Esophagus muscularis mucosa (tissue), 4 donors: ENCODE data around the gene SETD5.

Source experiments
- EP300 ChIP-seq: sonication (generic); formaldehyde crosslinking; IDR thresholded peaks from one replicate; pipeline ENCODE4 v1.6.1; 2017; ENCODE audit warnings: antibody characterized with exemption
- POLR2A ChIP-seq: fragments of 450-650 bp; IDR thresholded peaks from one replicate; pipeline ENCODE4 v1.6.1; 2017; ENCODE audit warnings: antibody characterized with exemption, moderate library complexity, mild to moderate bottlenecking, low read depth
- POLR2AphosphoS5 ChIP-seq, 2 donors: sonication (generic); formaldehyde crosslinking; IDR thresholded peaks; one replicate each; pipeline ENCODE4 v1.6.1; 2017; ENCODE audit warnings: antibody characterized with exemption in 2 of 2
- TF ChIP-seq, protein P1 (sequence below), 3 experiments: fragments of 200-600 bp in 2 of 3; fragments of 450-650 bp in 1 of 3; sonication (generic) in 2 of 3; IDR thresholded peaks; one replicate each; pipeline ENCODE4 v1.5.1; 2017 to 2019; ENCODE audit warnings: antibody characterized with exemption in 3 of 3, mild to moderate bottlenecking in 2 of 3, moderate library complexity in 1 of 3

DNA sequence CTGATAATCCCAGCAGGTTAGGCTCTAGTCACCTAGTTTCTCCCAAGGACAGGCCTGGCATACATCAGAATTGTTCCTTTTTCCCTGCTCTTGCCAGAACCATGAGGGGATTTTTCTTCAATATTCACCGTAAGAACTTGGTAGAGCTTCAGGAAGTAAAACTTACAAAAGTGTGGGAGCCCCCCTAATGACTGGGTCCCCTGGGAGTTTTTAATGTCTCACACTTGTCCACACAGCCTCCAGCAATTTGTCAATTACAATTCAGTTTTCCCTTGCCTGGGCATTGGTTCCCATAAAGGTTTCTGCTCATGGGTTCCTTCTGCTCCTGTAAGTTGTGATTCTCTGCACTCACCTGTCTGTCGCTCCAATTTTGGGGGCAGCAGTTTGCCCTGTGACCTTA lies 127.7 kb downstream of the SETD5 start:
- TF ChIP-seq POLR2A: no peak
- TF ChIP-seq, protein P1, sequence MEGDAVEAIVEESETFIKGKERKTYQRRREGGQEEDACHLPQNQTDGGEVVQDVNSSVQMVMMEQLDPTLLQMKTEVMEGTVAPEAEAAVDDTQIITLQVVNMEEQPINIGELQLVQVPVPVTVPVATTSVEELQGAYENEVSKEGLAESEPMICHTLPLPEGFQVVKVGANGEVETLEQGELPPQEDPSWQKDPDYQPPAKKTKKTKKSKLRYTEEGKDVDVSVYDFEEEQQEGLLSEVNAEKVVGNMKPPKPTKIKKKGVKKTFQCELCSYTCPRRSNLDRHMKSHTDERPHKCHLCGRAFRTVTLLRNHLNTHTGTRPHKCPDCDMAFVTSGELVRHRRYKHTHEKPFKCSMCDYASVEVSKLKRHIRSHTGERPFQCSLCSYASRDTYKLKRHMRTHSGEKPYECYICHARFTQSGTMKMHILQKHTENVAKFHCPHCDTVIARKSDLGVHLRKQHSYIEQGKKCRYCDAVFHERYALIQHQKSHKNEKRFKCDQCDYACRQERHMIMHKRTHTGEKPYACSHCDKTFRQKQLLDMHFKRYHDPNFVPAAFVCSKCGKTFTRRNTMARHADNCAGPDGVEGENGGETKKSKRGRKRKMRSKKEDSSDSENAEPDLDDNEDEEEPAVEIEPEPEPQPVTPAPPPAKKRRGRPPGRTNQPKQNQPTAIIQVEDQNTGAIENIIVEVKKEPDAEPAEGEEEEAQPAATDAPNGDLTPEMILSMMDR (IDR thresholded peaks at IDR 0.05): no peak
- no peak for TF ChIP-seq POLR2AphosphoS5 (IDR thresholded peaks at IDR 0.05)
- no peak for TF ChIP-seq EP300
